ENCODE results near the gene MCF2L2. TPM values are rescaled to one million over a fixed set of nuclear protein-coding genes. Genes with fewer than 3 reads are reported as not detected.
A peak's percentile ranks its signal among the peaks of the same experiment; 100 is the strongest.

Gene MCF2L2
- total RNA-seq, 2 experiments from 2014 or later: 1.9 to 2.2 TPM

GRCh38 chr3:183317271-183317670, 111.1 kb downstream of the MCF2L2 start:
- Mint-ChIP-seq H3K27ac (no peak overlapping the region), H3K4me3 (no peak overlapping the region), H3K27me3 (no peaks in the 10 kb centered on the region)

GRCh38 chr3:183315739-183316138, 112.7 kb downstream of the MCF2L2 start:
- H3K36me3 Mint-ChIP-seq: no peaks in the 10 kb centered on the region
- H3K4me1 Mint-ChIP-seq: peaks cover 14% of the 10 kb centered on the region
- H3K27ac Mint-ChIP-seq: no peak overlapping the region
- H3K4me3 Mint-ChIP-seq: no peak overlapping the region
- no peak for DNase-seq
- no peaks in the 10 kb centered on the region for H3K27me3 Mint-ChIP-seq
- no peaks in the 10 kb centered on the region for H3K9me3 Mint-ChIP-seq

More at GRCh38 chr3:183317271-183317670, 111.1 kb downstream of the MCF2L2 start:
- peaks cover 14% of the 10 kb centered on the region for H3K4me1 Mint-ChIP-seq
- no peaks in the 10 kb centered on the region for H3K9me3 Mint-ChIP-seq
- H3K36me3 Mint-ChIP-seq: no peaks in the 10 kb centered on the region
- no peak for DNase-seq

- DNase-seq: no peak
- Mint-ChIP-seq H3K9me3 (no peaks in the 10 kb centered on the region), H3K27ac (no peak overlapping the region), H3K36me3 (peaks cover 3% of the 10 kb centered on the region), H3K27me3 (no peaks in the 10 kb centered on the region), H3K4me3 (no peak overlapping the region), H3K4me1 (peaks cover 5% of the 10 kb centered on the region)
Observed at GRCh38 chr3:183313764-183314163, 114.7 kb downstream of the MCF2L2 start.

GRCh38 chr3:183313351-183313750, 115.1 kb downstream of the MCF2L2 start:
- H3K36me3 Mint-ChIP-seq: peaks cover 3% of the 10 kb centered on the region
- no peak for DNase-seq
- H3K4me1 Mint-ChIP-seq: peaks cover 3% of the 10 kb centered on the region
- H3K4me3 Mint-ChIP-seq: no peak overlapping the region
- no peak overlapping the region for H3K27ac Mint-ChIP-seq
- no peaks in the 10 kb centered on the region for H3K9me3 Mint-ChIP-seq
- H3K27me3 Mint-ChIP-seq: no peaks in the 10 kb centered on the region

- no peak overlapping the region for H3K27ac Mint-ChIP-seq
- H3K27me3 Mint-ChIP-seq: no peaks in the 10 kb centered on the region
- no peak for DNase-seq
- peaks cover 8% of the 10 kb centered on the region for H3K4me1 Mint-ChIP-seq
- H3K9me3 Mint-ChIP-seq: no peaks in the 10 kb centered on the region
- peaks cover 5% of the 10 kb centered on the region for H3K36me3 Mint-ChIP-seq
- H3K4me3 Mint-ChIP-seq: no peak overlapping the region
Observed at GRCh38 chr3:183312433-183312832, 116.0 kb downstream of the MCF2L2 start.

GRCh38 chr3:183310936-183311335, 117.5 kb downstream of the MCF2L2 start:
- peaks cover 5% of the 10 kb centered on the region for H3K36me3 Mint-ChIP-seq
- DNase-seq: no peak
- H3K4me1 Mint-ChIP-seq: peaks cover 22% of the 10 kb centered on the region
- no peak overlapping the region for H3K4me3 Mint-ChIP-seq
- no peak overlapping the region for H3K27ac Mint-ChIP-seq
- no peaks in the 10 kb centered on the region for H3K27me3 Mint-ChIP-seq
- no peaks in the 10 kb centered on the region for H3K9me3 Mint-ChIP-seq

- Mint-ChIP-seq H3K27ac (no peak overlapping the region), H3K27me3 (no peaks in the 10 kb centered on the region), H3K36me3 (peaks cover 5% of the 10 kb centered on the region)
Observed at GRCh38 chr3:183309276-183309675, 119.1 kb downstream of the MCF2L2 start.

GRCh38 chr3:183308751-183309150, 119.7 kb downstream of the MCF2L2 start:
- DNase-seq: no peak
- peaks cover 5% of the 10 kb centered on the region for H3K36me3 Mint-ChIP-seq
- H3K27ac Mint-ChIP-seq: no peak overlapping the region
- no peaks in the 10 kb centered on the region for H3K9me3 Mint-ChIP-seq
- no peak overlapping the region for H3K4me3 Mint-ChIP-seq
- peaks cover 22% of the 10 kb centered on the region for H3K4me1 Mint-ChIP-seq
- H3K27me3 Mint-ChIP-seq: no peaks in the 10 kb centered on the region

More at GRCh38 chr3:183309276-183309675, 119.1 kb downstream of the MCF2L2 start:
- H3K4me3 Mint-ChIP-seq: no peak overlapping the region
- no peaks in the 10 kb centered on the region for H3K9me3 Mint-ChIP-seq
- no peak for DNase-seq
- H3K4me1 Mint-ChIP-seq: peaks cover 22% of the 10 kb centered on the region

GRCh38 chr3:183307749-183308148, 120.7 kb downstream of the MCF2L2 start:
- H3K4me1 Mint-ChIP-seq: peaks cover 22% of the 10 kb centered on the region
- H3K27ac Mint-ChIP-seq: no peak overlapping the region

GRCh38 chr3:183306798-183307671, 121.4 kb downstream of the MCF2L2 start:
- peak overlapping the region; percentile 32 for H3K27ac Mint-ChIP-seq

More at GRCh38 chr3:183307749-183308148, 120.7 kb downstream of the MCF2L2 start:
- Mint-ChIP-seq H3K9me3 (no peaks in the 10 kb centered on the region), H3K27me3 (no peaks in the 10 kb centered on the region), H3K4me3 (no peak overlapping the region), H3K36me3 (peaks cover 5% of the 10 kb centered on the region)
- DNase-seq: no peak

GRCh38 chr3:183303690-183304089, 124.7 kb downstream of the MCF2L2 start:
- no peak overlapping the region for H3K27ac Mint-ChIP-seq
- H3K4me3 Mint-ChIP-seq: no peak overlapping the region
- peaks cover 5% of the 10 kb centered on the region for H3K36me3 Mint-ChIP-seq
- H3K4me1 Mint-ChIP-seq: peaks cover 28% of the 10 kb centered on the region
- DNase-seq: no peak
- H3K9me3 Mint-ChIP-seq: no peaks in the 10 kb centered on the region
- no peaks in the 10 kb centered on the region for H3K27me3 Mint-ChIP-seq

More at GRCh38 chr3:183306798-183307671, 121.4 kb downstream of the MCF2L2 start:
- peak; percentile 41 for DNase-seq
- Mint-ChIP-seq H3K36me3 (peaks cover 6% of the 10 kb centered on the region), H3K9me3 (no peaks in the 10 kb centered on the region), H3K4me3 (no peak overlapping the region), H3K4me1 (peaks cover 26% of the 10 kb centered on the region), H3K27me3 (no peaks in the 10 kb centered on the region)

GRCh38 chr3:183301937-183302580, 126.4 kb downstream of the MCF2L2 start:
- Mint-ChIP-seq H3K4me1 (peaks cover 17% of the 10 kb centered on the region), H3K4me3 (no peak overlapping the region), H3K27ac (no peak overlapping the region), H3K27me3 (no peaks in the 10 kb centered on the region), H3K36me3 (peaks cover 5% of the 10 kb centered on the region), H3K9me3 (no peaks in the 10 kb centered on the region)
- no peak for DNase-seq

- Mint-ChIP-seq H3K27me3 (no peaks in the 10 kb centered on the region), H3K27ac (no peak overlapping the region), H3K36me3 (peaks cover 12% of the 10 kb centered on the region), H3K4me1 (peaks cover 7% of the 10 kb centered on the region), H3K9me3 (no peaks in the 10 kb centered on the region), H3K4me3 (no peak overlapping the region)
- DNase-seq: no peak
Observed at GRCh38 chr3:183300996-183301562, 127.3 kb downstream of the MCF2L2 start.

GRCh38 chr3:183299976-183300375, 128.4 kb downstream of the MCF2L2 start:
- no peaks in the 10 kb centered on the region for H3K9me3 Mint-ChIP-seq
- H3K27me3 Mint-ChIP-seq: no peaks in the 10 kb centered on the region

GRCh38 chr3:183298701-183299153, 129.7 kb downstream of the MCF2L2 start:
- Mint-ChIP-seq H3K36me3 (peaks cover 17% of the 10 kb centered on the region), H3K4me3 (no peak overlapping the region), H3K27ac (no peak overlapping the region), H3K27me3 (no peaks in the 10 kb centered on the region), H3K4me1 (peaks cover 7% of the 10 kb centered on the region), H3K9me3 (no peaks in the 10 kb centered on the region)
- DNase-seq: no peak

More at GRCh38 chr3:183299976-183300375, 128.4 kb downstream of the MCF2L2 start:
- Mint-ChIP-seq H3K4me1 (peaks cover 7% of the 10 kb centered on the region), H3K4me3 (no peak overlapping the region), H3K27ac (no peak overlapping the region), H3K36me3 (peaks cover 16% of the 10 kb centered on the region)
- DNase-seq: no peak

All from activated naive CD8-positive, alpha-beta T cell treated with anti-CD3 and anti-CD28 coated beads for 36 hours (primary cell).